Stomach (tissue), 4 donors: ENCODE measurements around the gene LNX2.

Experiments used
- CTCF ChIP-seq, 7 experiments: fragments of 450-650 bp in 4 of 7; fragments of 200-600 bp in 3 of 7; sonication (generic) in 3 of 7; IDR thresholded peaks; one replicate each; pipeline ENCODE4 v1.5.1; 2016 to 2019; ENCODE audit warnings: antibody characterized with exemption in 7 of 7, control low read depth in 2 of 7, mild to moderate bottlenecking in 1 of 7
- POLR2A ChIP-seq, 4 donors: fragments of 450-650 bp; IDR thresholded peaks; one replicate each; pipeline ENCODE4 v1.6.1; 2016; ENCODE audit warnings: antibody characterized with exemption in 4 of 4, control low read depth in 2 of 4, mild to moderate bottlenecking in 1 of 4, moderate library complexity in 1 of 4
- POLR2AphosphoS5 ChIP-seq, 3 donors: sonication (generic); formaldehyde crosslinking; IDR thresholded peaks; one replicate each; pipeline ENCODE4 v1.6.1; 2016; ENCODE audit warnings: antibody characterized with exemption in 3 of 3

GRCh38 chr13:27621366-27622101, 1.2 kb upstream of the LNX2 start, which contains the start of gene POLR1D:
- TF ChIP-seq CTCF (IDR thresholded peaks at IDR 0.05) (no peak), POLR2AphosphoS5 (IDR thresholded peaks at IDR 0.05) (peak; percentile 62 to 96 (median 96)), POLR2A (IDR thresholded peaks at IDR 0.05) (no peak)
